GM21526 (cell line): ENCODE measurements around the gene ATP9A.
"Not testable (repeated sequence)": the region's sequence is repeated elsewhere in the genome, so short reads cannot be mapped to it uniquely, and the experiment has no call there.

Source experiments
- ATAC-seq: cut with Tn5 transposase; IDR thresholded peaks from one replicate; pipeline ENCODE4 v1.9.1; 2021; ENCODE audit warnings: moderate library complexity; ENCODE audit not compliant: unreplicated experiment, low FRiP score

ATP9A gene

GRCh38 chr20:51584116-51584515, 184.1 kb downstream of the ATP9A start:
- ATAC-seq: no peak

GRCh38 chr20:51583499-51583898, 184.7 kb downstream of the ATP9A start:
- no peak for ATAC-seq

- ATAC-seq: no peak
These were observed 185.1 kb downstream of the ATP9A start for GRCh38 chr20:51583073-51583472.

- ATAC-seq: no peak
These were observed 186.6 kb downstream of the ATP9A start for GRCh38 chr20:51581571-51581970.

- no peak for ATAC-seq
These were observed 189.1 kb downstream of the ATP9A start for GRCh38 chr20:51579137-51579536.

- no peak for ATAC-seq
These were observed 190.1 kb downstream of the ATP9A start for GRCh38 chr20:51578145-51578459.

- ATAC-seq: no peak
These were observed 190.6 kb downstream of the ATP9A start for GRCh38 chr20:51577432-51578144.

GRCh38 chr20:51575486-51575885, 192.7 kb downstream of the ATP9A start:
- ATAC-seq: no peak

GRCh38 chr20:51574248-51575033, 193.7 kb downstream of the ATP9A start:
- no peak for ATAC-seq

GRCh38 chr20:51573576-51574243, 194.5 kb downstream of the ATP9A start:
- ATAC-seq: no peak

GRCh38 chr20:51571460-51571794, 196.8 kb downstream of the ATP9A start:
- no peak for ATAC-seq

GRCh38 chr20:51570739-51571459, 197.3 kb downstream of the ATP9A start:
- ATAC-seq: no peak

- ATAC-seq: no peak
These were observed 198.1 kb downstream of the ATP9A start for GRCh38 chr20:51569815-51570738.

GRCh38 chr20:51568533-51568932, 199.7 kb downstream of the ATP9A start:
- ATAC-seq: not testable (repeated sequence)

- no peak for ATAC-seq
These were observed 200.6 kb downstream of the ATP9A start for GRCh38 chr20:51567622-51568021.

GRCh38 chr20:51566594-51566993, 201.6 kb downstream of the ATP9A start:
- no peak for ATAC-seq

- no peak for ATAC-seq
These were observed 202.7 kb downstream of the ATP9A start for GRCh38 chr20:51565298-51566144.

- no peak for ATAC-seq
These were observed 204.5 kb downstream of the ATP9A start for GRCh38 chr20:51563486-51564332.
